ENCODE data around the gene EXOSC5. TPM values are rescaled to one million over a fixed set of nuclear protein-coding genes. Genes with fewer than 3 reads are reported as not detected.

EXOSC5 gene
- total and polyA plus RNA-seq, 2 donors (not counting 1 experiment from before 2014, with no cell fraction given), result 14.1 to 41.4 TPM

- ChIA-PET POLR2A (no interaction called here), CTCF (no interaction called here)
- TF ChIP-seq, protein P1, sequence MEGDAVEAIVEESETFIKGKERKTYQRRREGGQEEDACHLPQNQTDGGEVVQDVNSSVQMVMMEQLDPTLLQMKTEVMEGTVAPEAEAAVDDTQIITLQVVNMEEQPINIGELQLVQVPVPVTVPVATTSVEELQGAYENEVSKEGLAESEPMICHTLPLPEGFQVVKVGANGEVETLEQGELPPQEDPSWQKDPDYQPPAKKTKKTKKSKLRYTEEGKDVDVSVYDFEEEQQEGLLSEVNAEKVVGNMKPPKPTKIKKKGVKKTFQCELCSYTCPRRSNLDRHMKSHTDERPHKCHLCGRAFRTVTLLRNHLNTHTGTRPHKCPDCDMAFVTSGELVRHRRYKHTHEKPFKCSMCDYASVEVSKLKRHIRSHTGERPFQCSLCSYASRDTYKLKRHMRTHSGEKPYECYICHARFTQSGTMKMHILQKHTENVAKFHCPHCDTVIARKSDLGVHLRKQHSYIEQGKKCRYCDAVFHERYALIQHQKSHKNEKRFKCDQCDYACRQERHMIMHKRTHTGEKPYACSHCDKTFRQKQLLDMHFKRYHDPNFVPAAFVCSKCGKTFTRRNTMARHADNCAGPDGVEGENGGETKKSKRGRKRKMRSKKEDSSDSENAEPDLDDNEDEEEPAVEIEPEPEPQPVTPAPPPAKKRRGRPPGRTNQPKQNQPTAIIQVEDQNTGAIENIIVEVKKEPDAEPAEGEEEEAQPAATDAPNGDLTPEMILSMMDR (IDR thresholded peaks at IDR 0.05), result no peak
- TF ChIP-seq EZH2 (IDR thresholded peaks at IDR 0.05; ENCODE audit: borderline replicate concordance, insufficient read depth, low read depth, low read length, poor library complexity, severe bottlenecking), result no peak
- Histone ChIP-seq H2AFZ (ENCODE audit: insufficient read depth, low read depth, low read length, poor library complexity, severe bottlenecking) (no peak overlapping the region), H3K4me2 (replicated peaks; ENCODE audit: low read depth, low read length, poor library complexity, severe bottlenecking) (no peak overlapping the region), H3K79me2 (ENCODE audit: control insufficient read depth, insufficient read depth, low read length) (peaks cover 57% of the 10 kb centered on the region), H3K4me1 (ENCODE audit: control insufficient read depth in 2 of 2, insufficient read depth in 2 of 2, low read length in 2 of 2) (peaks cover 11 to 13% of the 10 kb centered on the region in 2 donors), H3K27ac (ENCODE audit: low read length in 2 of 2) (no peak overlapping the region), H3K9ac (ENCODE audit: low read length) (no peak overlapping the region), H3K4me3 (ENCODE audit: control extremely low read depth in 1 of 5, extremely low read depth in 1 of 5, insufficient read depth in 1 of 5, low read depth in 2 of 5, low read length in 4 of 5) (no peak overlapping the region), H3K9me3 (ENCODE audit: control extremely low read depth in 1 of 3, control insufficient read depth in 2 of 3, insufficient read depth in 1 of 3, low read length in 2 of 3) (no peaks in the 10 kb centered on the region), H4K20me1 (ENCODE audit: control insufficient read depth, insufficient read depth, low read length, poor library complexity, severe bottlenecking) (peaks cover 10% of the 10 kb centered on the region), H3K36me3 (replicated peaks in 1 of 2; ENCODE audit: control extremely low read depth in 1 of 2, control insufficient read depth in 1 of 2, extremely low read depth in 1 of 2, insufficient read depth in 2 of 2, low read length in 1 of 2) (peaks cover 0 to 15% of the 10 kb centered on the region in 2 experiments), H3K27me3 (replicated peaks in 1 of 4; ENCODE audit: control extremely low read depth in 1 of 4, control insufficient read depth in 3 of 4, insufficient read depth in 4 of 4, low read length in 3 of 4) (no peaks in the 10 kb centered on the region)
- H3K27ac Mint-ChIP-seq, result no peak overlapping the region
- H3K4me3 Mint-ChIP-seq, result no peak overlapping the region
- 100% methylated on average over 1 of the region's 3 CpGs for WGBS (ENCODE audit: insufficient coverage)
- H3K9me3 Mint-ChIP-seq (ENCODE audit: insufficient read depth), result no peaks in the 10 kb centered on the region
- H3K27me3 Mint-ChIP-seq, result no peaks in the 10 kb centered on the region
- peaks cover 33% of the 10 kb centered on the region for H3K4me1 Mint-ChIP-seq
- ATAC-seq (ENCODE audit: low read depth) (no peak), DNase-seq (no peak)
- intact Hi-C loops (cut with micrococcal nuclease), result no loop called here
Measured at GRCh38 chr19:41402010-41402409, 4.9 kb upstream of the EXOSC5 start.

GRCh38 chr19:41401483-41401882, 4.3 kb upstream of the EXOSC5 start:
- 80% methylated on average over 2 of the region's 4 CpGs for WGBS (ENCODE audit: insufficient coverage)
- no peak for TF ChIP-seq EZH2 (IDR thresholded peaks at IDR 0.05; ENCODE audit: borderline replicate concordance, insufficient read depth, low read depth, low read length, poor library complexity, severe bottlenecking)
- TF ChIP-seq, protein P1 (IDR thresholded peaks at IDR 0.05), result no peak
- H3K79me2 ChIP-seq (ENCODE audit: control insufficient read depth, insufficient read depth, low read length), result peaks cover 61% of the 10 kb centered on the region
- H4K20me1 ChIP-seq (ENCODE audit: control insufficient read depth, insufficient read depth, low read length, poor library complexity, severe bottlenecking), result peaks cover 10% of the 10 kb centered on the region
- no peaks in the 10 kb centered on the region for H3K27me3 ChIP-seq (replicated peaks in 1 of 4; ENCODE audit: control extremely low read depth in 1 of 4, control insufficient read depth in 3 of 4, insufficient read depth in 4 of 4, low read length in 3 of 4)
- no peak overlapping the region for H3K9ac ChIP-seq (ENCODE audit: low read length)
- intact Hi-C loops (cut with micrococcal nuclease), result no loop called here
- DNase-seq (no peak), ATAC-seq (ENCODE audit: low read depth) (no peak)
- no peak overlapping the region for H3K4me3 ChIP-seq (ENCODE audit: control extremely low read depth in 1 of 5, extremely low read depth in 1 of 5, insufficient read depth in 1 of 5, low read depth in 2 of 5, low read length in 4 of 5)
- Mint-ChIP-seq H3K4me3 (no peak overlapping the region), H3K27me3 (no peaks in the 10 kb centered on the region), H3K27ac (no peak overlapping the region), H3K4me1 (peaks cover 36% of the 10 kb centered on the region), H3K9me3 (ENCODE audit: insufficient read depth) (no peaks in the 10 kb centered on the region)
- no peak overlapping the region for H3K27ac ChIP-seq (ENCODE audit: low read length in 2 of 2)
- POLR2A ChIA-PET, result no interaction called here
- CTCF ChIA-PET, result no interaction called here
- H3K4me2 ChIP-seq (replicated peaks; ENCODE audit: low read depth, low read length, poor library complexity, severe bottlenecking), result no peak overlapping the region
- no peak overlapping the region for H2AFZ ChIP-seq (ENCODE audit: insufficient read depth, low read depth, low read length, poor library complexity, severe bottlenecking)
- H3K4me1 ChIP-seq (ENCODE audit: control insufficient read depth in 2 of 2, insufficient read depth in 2 of 2, low read length in 2 of 2), result peaks cover 12 to 17% of the 10 kb centered on the region in 2 donors
- no peaks in the 10 kb centered on the region for H3K9me3 ChIP-seq (ENCODE audit: control extremely low read depth in 1 of 3, control insufficient read depth in 2 of 3, insufficient read depth in 1 of 3, low read length in 2 of 3)
- peaks cover 0 to 15% of the 10 kb centered on the region in 2 experiments for H3K36me3 ChIP-seq (replicated peaks in 1 of 2; ENCODE audit: control extremely low read depth in 1 of 2, control insufficient read depth in 1 of 2, extremely low read depth in 1 of 2, insufficient read depth in 2 of 2, low read length in 1 of 2)
